ENCODE results near the gene STARD8. TPM values are rescaled to one million over a fixed set of nuclear protein-coding genes. Genes with fewer than 3 reads are reported as not detected.

The STARD8 gene
- total RNA-seq, 1 experiment from 2014 or later = 0.91 TPM

DNA sequence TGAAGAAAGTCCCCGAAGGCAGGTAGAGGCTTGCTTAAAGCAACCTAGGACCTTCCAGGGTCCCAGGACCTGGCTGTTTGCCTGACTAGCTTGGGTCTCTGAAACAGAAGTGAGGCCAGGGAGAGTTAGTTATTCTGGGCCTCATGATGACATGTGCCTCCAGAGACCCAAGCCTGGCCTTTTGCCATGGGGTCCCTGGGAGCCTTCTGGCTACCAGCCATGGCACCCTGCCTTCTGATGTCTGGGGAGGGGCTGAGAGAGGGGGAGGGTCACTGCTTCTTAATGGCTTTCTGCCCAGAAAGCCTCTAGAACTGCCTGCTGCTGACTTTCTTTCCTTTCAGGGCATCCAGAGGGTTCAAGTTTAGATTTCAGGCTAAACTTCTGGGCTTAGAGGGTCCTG is 1.0 kb upstream of the STARD8 start:
- TF ChIP-seq EZH2 (IDR thresholded peaks at IDR 0.05; ENCODE audit: low read length, unreplicated experiment) = no peak
- TF ChIP-seq, protein P1, sequence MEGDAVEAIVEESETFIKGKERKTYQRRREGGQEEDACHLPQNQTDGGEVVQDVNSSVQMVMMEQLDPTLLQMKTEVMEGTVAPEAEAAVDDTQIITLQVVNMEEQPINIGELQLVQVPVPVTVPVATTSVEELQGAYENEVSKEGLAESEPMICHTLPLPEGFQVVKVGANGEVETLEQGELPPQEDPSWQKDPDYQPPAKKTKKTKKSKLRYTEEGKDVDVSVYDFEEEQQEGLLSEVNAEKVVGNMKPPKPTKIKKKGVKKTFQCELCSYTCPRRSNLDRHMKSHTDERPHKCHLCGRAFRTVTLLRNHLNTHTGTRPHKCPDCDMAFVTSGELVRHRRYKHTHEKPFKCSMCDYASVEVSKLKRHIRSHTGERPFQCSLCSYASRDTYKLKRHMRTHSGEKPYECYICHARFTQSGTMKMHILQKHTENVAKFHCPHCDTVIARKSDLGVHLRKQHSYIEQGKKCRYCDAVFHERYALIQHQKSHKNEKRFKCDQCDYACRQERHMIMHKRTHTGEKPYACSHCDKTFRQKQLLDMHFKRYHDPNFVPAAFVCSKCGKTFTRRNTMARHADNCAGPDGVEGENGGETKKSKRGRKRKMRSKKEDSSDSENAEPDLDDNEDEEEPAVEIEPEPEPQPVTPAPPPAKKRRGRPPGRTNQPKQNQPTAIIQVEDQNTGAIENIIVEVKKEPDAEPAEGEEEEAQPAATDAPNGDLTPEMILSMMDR (conservative IDR thresholded peaks at IDR 0.05; ENCODE audit: low read depth, low read length) = no peak
- TF ChIP-seq EZH2phosphoT487 (IDR thresholded peaks at IDR 0.05; ENCODE audit: borderline replicate concordance, low read length) = no peak
- H3K9me3 ChIP-seq (ENCODE audit: low read length) = no peaks in the 10 kb centered on the region
- no TSS peak for BruUV-seq (replicated peaks)
- H3F3A ChIP-seq (ENCODE audit: low read length, unreplicated experiment) = no peaks in the 10 kb centered on the region
- DNase-seq = no peak
- no peak overlapping the region for H3K4me3 ChIP-seq (ENCODE audit: low read length)
- no peaks in the 10 kb centered on the region for H4K20me1 ChIP-seq (ENCODE audit: low read length)
- H3K9ac ChIP-seq (ENCODE audit: low read length) = no peak overlapping the region
- no peaks in the 10 kb centered on the region for H3K79me2 ChIP-seq (ENCODE audit: low read length)
- no peak for ATAC-seq
- 0 out of 2 replicates have a peak, but pooled peaks cover 6% of the 10 kb centered on the region for H3K4me1 ChIP-seq (ENCODE audit: insufficient read depth, low read length)
- POLR2A ChIA-PET (ENCODE audit: unreplicated experiment) = no interaction called here
- no peak overlapping the region for H2AFZ ChIP-seq (ENCODE audit: low read length)
- H3K36me3 ChIP-seq (ENCODE audit: low read depth, low read length) = no peaks in the 10 kb centered on the region
- CTCF ChIA-PET = no interaction called here
- no peaks in the 10 kb centered on the region for H3K9me2 ChIP-seq (replicated peaks; ENCODE audit: low read length)
- H3K4me2 ChIP-seq (ENCODE audit: low read length) = no peak overlapping the region
- intact Hi-C loops (cut with micrococcal nuclease) = no loop called here
- no peaks in the 10 kb centered on the region for H3K27me3 ChIP-seq (ENCODE audit: low read length)
- H3K27ac ChIP-seq (ENCODE audit: low read length) = no peak overlapping the region

DNA sequence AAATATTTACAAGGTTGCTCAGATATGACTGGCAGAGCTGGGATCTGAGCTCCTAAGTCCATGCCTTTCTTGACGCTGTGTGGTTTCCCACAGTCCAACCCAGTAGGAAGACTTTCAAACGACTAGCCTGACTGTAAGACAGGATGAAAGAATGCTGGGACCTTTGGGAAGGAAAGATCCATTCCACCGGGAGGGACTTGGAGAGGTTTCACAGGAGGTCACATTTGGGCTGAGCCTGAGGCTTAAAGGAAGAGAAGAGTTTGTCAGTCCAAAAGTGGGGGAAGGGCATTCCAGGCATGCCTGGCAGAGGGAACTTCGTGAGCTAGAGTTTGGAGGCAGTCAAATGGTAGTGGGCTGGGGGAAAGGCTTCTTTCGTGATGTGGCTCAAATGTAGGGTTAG is 1.5 kb downstream of the STARD8 start:
- no peaks in the 10 kb centered on the region for H3F3A ChIP-seq (ENCODE audit: low read length, unreplicated experiment)
- ChIA-PET POLR2A (ENCODE audit: unreplicated experiment) (no interaction called here), CTCF (no interaction called here)
- no peak overlapping the region for H3K4me3 ChIP-seq (ENCODE audit: low read length)
- H3K79me2 ChIP-seq (ENCODE audit: low read length) = no peaks in the 10 kb centered on the region
- no peaks in the 10 kb centered on the region for H3K9me2 ChIP-seq (replicated peaks; ENCODE audit: low read length)
- TF ChIP-seq EZH2 (IDR thresholded peaks at IDR 0.05; ENCODE audit: low read length, unreplicated experiment) = no peak
- TF ChIP-seq, protein P1 (conservative IDR thresholded peaks at IDR 0.05; ENCODE audit: low read depth, low read length) = no peak
- TF ChIP-seq EZH2phosphoT487 (IDR thresholded peaks at IDR 0.05; ENCODE audit: borderline replicate concordance, low read length) = no peak
- BruUV-seq (replicated peaks) = no TSS peak
- intact Hi-C loops (cut with micrococcal nuclease) = no loop called here
- no peak overlapping the region for H3K27ac ChIP-seq (ENCODE audit: low read length)
- ATAC-seq (no peak), DNase-seq (peak; percentile 13)
- H3K4me1 ChIP-seq (ENCODE audit: insufficient read depth, low read length) = 0 out of 2 replicates have a peak, but pooled peaks cover 6% of the 10 kb centered on the region
- H3K9me3 ChIP-seq (ENCODE audit: low read length) = no peaks in the 10 kb centered on the region
- H2AFZ ChIP-seq (ENCODE audit: low read length) = no peak overlapping the region
- H3K4me2 ChIP-seq (ENCODE audit: low read length) = 0 out of 2 replicates have a peak overlapping the region, but pooled peaks have one; percentile 0
- H4K20me1 ChIP-seq (ENCODE audit: low read length) = no peaks in the 10 kb centered on the region
- H3K36me3 ChIP-seq (ENCODE audit: low read depth, low read length) = no peaks in the 10 kb centered on the region
- no peak overlapping the region for H3K9ac ChIP-seq (ENCODE audit: low read length)
- H3K27me3 ChIP-seq (ENCODE audit: low read length) = no peaks in the 10 kb centered on the region

DNA sequence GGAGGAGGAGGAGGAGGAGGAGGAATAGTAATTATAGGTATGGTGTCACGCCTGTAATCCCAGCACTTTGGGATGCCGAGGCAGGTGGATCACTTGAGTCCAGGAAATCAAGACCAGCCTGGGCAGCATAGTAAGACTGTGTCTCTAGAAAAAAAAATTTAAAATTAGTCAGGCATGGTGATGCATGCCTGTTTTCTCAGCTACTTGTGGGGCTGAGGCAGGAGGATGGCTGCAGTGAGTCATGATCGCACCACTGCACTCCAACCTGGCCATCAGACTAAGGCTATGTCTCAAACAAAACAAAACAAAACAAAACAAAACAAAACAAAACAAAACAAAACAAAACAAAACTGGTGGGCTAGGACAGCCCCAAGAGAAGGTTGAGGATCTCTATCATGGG is 3.0 kb downstream of the STARD8 start:
- TF ChIP-seq EZH2 (IDR thresholded peaks at IDR 0.05; ENCODE audit: low read length, unreplicated experiment) (no peak), EZH2phosphoT487 (IDR thresholded peaks at IDR 0.05; ENCODE audit: borderline replicate concordance, low read length) (no peak)
- TF ChIP-seq, protein P1 (conservative IDR thresholded peaks at IDR 0.05; ENCODE audit: low read depth, low read length) = no peak
- Histone ChIP-seq H3K9me2 (replicated peaks; ENCODE audit: low read length) (no peaks in the 10 kb centered on the region), H3K4me1 (ENCODE audit: insufficient read depth, low read length) (0 out of 2 replicates have a peak, but pooled peaks cover 6% of the 10 kb centered on the region), H3K4me2 (ENCODE audit: low read length) (no peak overlapping the region), H3K27ac (ENCODE audit: low read length) (no peak overlapping the region), H3K9me3 (ENCODE audit: low read length) (no peaks in the 10 kb centered on the region), H3K79me2 (ENCODE audit: low read length) (no peaks in the 10 kb centered on the region), H2AFZ (ENCODE audit: low read length) (no peak overlapping the region), H3K36me3 (ENCODE audit: low read depth, low read length) (no peaks in the 10 kb centered on the region), H3K27me3 (ENCODE audit: low read length) (no peaks in the 10 kb centered on the region), H3K9ac (ENCODE audit: low read length) (no peak overlapping the region), H4K20me1 (ENCODE audit: low read length) (no peaks in the 10 kb centered on the region), H3K4me3 (ENCODE audit: low read length) (no peak overlapping the region), H3F3A (ENCODE audit: low read length, unreplicated experiment) (no peaks in the 10 kb centered on the region)
- intact Hi-C loops (cut with micrococcal nuclease) = no loop called here
- ATAC-seq = no peak
- CTCF ChIA-PET = no interaction called here
- no TSS peak for BruUV-seq (replicated peaks)
- DNase-seq = peak; percentile 13
- POLR2A ChIA-PET (ENCODE audit: unreplicated experiment) = no interaction called here

Measured in PC-3 (cell line).